Activated CD8-positive, alpha-beta memory T cell treated with anti-CD3 and anti-CD28 coated beads, Interleukin-2, amount 50 U/mL, for 1 hour (primary cell): ENCODE data around the gene NCK2.

ENCODE experiments used
- DNase-seq: peaks from one replicate; pipeline ENCODE4 v3.0.0-alpha.2; 2020; ENCODE audit errors: extremely low read depth

Gene NCK2

GRCh38 chr2:105845976-105846375, 101.3 kb downstream of the NCK2 start:
- no peak for DNase-seq

DNA sequence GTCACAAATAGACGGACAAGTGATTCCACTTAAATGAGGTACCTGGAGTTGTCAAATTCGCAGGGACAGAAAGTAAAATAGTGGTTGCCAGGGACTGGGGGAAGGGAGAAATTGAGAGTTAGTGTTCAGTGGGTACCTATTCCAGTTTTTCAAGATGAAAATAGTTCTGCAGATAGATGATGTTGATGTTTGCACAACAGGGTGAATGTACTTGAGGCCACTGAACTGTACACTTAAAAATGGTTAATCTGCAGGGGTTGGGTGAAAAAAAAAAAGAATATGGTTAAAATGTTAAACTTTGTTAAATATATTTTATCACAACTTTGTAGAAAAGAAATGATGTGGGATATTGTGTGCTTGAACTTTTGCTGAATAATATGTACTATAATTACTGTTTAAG, 102.3 kb downstream of the NCK2 start:
- DNase-seq: no peak

DNA sequence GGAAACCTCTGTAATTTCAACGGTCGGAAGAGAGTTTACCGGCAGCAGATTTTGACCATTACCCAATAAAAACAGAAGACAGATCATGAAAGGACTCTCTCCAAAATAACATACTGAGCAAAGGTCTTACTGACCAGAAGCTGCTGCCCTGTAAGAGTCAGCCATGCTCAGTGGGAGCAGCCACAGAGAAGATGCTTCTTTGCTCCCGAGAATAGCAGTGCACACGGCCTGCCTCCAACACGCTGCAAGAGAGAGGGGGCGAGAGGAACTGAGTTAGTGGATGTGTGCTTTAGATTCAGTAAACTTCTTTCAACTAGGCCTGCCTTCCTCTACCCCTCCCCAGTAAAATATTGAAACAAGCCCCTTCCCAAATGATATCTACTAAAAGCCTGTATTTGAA, 103.7 kb downstream of the NCK2 start:
- no peak for DNase-seq

- DNase-seq: no peak
Measured at GRCh38 chr2:105849431-105850179, 104.9 kb downstream of the NCK2 start.

GRCh38 chr2:105852066-105852465, 107.4 kb downstream of the NCK2 start:
- no peak for DNase-seq

GRCh38 chr2:105853354-105854088, 108.8 kb downstream of the NCK2 start:
- no peak for DNase-seq

DNA sequence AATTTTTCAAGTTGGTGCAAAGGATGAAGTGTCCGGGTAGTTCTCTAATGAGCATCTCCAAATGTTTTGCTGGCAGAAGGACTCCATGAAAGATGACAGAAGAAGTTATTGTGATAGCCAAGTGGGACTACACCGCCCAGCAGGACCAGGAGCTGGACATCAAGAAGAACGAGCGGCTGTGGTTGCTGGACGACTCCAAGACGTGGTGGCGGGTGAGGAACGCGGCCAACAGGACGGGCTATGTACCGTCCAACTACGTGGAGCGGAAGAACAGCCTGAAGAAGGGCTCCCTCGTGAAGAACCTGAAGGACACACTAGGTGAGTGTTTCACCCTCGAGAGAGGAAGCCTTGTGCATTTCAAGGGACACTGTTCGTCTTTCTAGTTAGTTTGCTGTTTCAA, 110.3 kb downstream of the NCK2 start:
- DNase-seq: no peak

GRCh38 chr2:105856581-105856980, 111.9 kb downstream of the NCK2 start:
- DNase-seq: no peak

GRCh38 chr2:105857076-105857740, 112.5 kb downstream of the NCK2 start:
- DNase-seq: no peak

DNA sequence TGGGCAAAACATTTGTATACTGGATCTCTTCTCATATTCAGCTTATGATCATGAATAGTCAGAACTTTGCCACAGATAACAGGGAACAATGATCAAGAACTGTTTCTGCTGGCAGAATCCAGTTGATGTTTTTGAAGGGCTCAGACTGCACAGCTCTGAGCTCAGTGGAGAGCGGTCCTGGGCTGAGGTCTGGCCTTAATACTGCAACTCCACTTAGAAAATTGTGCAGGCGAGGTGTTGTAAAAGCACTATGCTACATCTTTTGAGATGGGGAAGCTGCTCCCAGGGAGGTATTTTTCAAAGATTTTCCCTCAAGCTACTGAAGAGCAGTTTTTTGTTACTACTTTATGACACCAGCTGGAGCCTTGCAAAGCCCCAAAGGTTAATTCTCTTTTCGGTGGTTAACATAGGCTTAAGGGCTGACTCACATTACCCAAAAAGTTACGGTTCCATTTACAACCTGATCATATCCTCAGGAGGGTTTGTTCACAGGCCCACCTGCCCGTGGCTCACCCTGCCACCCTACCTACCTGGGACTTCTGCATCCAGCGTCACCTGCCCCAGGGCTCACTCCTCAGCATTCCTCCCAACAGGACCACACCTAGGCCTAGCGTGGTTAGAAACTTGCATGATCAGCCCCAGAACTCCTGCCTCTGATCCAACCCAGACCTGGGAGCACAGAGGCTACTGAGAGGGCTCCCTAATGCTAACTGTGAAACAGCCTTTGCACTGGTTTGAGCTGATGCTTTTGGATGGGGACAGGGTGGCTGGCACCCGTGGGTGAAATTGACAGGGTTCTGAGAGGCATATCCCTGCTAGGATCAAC, 114.4 kb downstream of the NCK2 start:
- DNase-seq: no peak

GRCh38 chr2:105859694-105859951, 114.9 kb downstream of the NCK2 start:
- no peak for DNase-seq

- DNase-seq: no peak
Measured at GRCh38 chr2:105860567-105860966, 115.9 kb downstream of the NCK2 start.

GRCh38 chr2:105861200-105861599, 116.5 kb downstream of the NCK2 start:
- no peak for DNase-seq

- no peak for DNase-seq
Measured at GRCh38 chr2:105862843-105863242, 118.1 kb downstream of the NCK2 start.

DNA sequence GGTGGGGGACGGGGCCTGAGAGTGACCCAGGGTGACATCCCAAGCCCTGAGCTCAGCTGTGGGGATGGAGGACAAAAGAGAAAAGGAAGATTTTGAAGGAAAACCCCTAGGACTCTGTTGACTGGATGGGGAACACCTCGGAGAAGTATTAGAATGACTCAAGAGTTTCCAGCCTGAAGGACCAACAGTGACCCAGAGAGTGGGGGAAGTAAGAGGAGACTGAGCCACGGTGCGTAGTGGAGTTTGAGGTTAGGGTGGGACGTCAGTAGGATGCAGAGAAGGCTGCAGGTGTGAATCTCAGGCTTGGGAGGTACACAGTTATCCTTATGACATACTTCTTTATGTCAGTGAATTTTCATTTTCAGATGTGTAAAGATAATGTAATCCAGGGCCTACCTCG, 119.5 kb downstream of the NCK2 start:
- no peak for DNase-seq

- no peak for DNase-seq
Measured at GRCh38 chr2:105865222-105865913, 120.7 kb downstream of the NCK2 start.

DNA sequence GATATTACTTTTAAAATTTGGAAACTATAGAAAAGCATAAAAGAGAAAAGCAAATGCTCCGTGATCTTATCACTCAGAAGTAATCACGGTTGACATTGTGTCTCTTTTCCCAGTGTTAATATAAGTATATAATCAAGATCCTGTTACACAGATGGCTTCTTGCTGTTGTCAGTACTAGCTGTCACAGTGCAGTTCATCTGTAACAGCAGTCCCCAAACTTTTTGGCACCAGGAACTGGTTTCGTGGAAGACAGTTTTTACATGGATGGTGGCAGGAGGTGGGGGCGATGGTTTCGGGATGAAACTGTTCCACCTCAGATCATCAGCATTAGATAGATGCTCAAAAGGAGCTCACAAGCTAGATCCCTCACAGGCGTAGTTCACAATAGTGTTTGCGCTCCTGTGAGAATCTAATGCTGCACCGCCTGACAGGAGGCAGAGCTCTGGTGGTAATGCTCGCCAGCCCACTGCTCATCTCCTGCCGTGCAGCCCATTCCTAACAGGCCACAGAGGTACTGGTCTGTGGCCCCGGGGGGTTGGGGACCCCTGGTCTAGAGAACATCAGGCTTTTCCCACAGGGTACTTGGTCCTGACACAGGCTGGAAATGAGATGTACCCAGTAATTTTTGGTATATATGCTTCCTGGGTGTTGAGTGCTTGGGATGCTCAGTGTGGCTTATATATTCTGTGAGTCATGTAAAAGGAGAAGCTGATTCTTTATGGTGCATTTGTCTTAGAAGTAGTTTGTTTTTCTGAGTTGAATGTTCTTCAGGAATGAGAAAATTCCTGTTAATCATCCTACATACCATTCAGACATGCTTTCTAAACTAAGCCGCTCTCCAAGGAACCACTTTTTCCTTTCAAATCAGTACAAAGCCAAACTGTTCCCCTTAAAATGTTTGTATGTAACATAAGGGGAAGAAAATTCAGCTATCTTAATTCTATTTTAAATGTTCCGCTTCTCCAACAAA, 121.8 kb downstream of the NCK2 start:
- DNase-seq: no peak

DNA sequence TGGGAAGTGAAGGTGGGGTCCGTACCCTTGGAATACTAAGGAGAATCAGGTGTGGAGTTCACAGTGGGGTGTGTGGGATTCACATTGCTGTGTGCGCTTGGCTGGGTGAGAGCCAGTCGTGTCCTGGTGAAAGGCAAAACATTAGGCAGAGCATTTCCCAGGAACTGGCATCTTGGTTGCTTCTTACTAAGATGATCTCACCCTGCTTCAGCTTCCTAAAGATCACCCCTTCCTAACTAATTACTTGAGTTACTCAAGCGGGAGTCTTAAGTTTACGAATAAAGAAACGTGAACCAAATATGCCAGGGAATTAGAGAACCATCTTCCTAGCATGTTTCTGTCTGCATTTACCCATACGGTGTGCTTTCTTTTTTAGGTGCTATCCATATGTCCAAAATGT, 122.9 kb downstream of the NCK2 start:
- DNase-seq: no peak

DNA sequence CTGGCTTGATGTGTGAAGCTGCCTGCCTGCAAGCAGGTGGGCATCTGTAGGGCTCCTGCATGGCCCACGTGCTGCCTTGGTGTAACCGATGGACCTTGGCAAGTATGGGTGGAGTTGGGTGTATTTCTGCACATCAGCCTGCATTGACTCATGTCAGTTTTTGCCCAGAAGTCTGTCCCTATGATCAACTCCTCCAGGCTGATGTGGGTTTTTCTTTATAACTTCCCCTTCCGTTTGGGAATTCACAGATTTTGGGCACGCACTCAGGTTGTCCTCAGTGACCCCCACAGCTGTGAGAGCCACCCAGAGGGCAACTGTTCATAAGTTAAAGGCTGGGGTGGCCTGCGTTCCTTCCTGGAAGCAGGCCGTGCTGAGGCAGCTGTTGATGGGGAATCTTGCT, 123.3 kb downstream of the NCK2 start:
- DNase-seq: no peak

DNA sequence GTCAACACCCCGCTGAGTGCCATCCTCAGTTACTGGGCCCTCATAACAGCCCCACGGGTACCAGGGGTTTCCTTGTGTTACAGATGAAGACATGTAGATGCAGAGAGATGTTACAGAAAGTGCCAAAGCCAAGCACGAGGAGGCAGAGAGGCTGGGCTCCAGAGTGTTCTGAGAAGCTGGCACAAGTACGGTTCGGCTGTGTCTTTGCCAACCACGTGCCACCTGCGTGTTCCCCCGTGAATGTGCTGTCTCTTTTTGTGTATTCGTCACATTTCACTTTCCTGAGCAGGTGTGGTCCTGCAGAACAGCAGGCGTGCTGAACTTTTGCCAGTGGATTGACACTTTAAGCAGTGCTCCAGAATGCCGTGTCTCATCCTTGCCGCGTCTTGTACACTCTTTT, 124.6 kb downstream of the NCK2 start:
- DNase-seq: no peak

GRCh38 chr2:105870062-105870461, 125.3 kb downstream of the NCK2 start:
- no peak for DNase-seq
